Epidermal melanocyte (primary cell): Measurements from ENCODE around the gene PPARA.

Source experiments
- DNase-seq: peaks from one replicate; pipeline ENCODE4 v3.0.0; 2011; ENCODE audit warnings: low spot score; ENCODE audit not compliant: insufficient read length

The PPARA gene

DNA sequence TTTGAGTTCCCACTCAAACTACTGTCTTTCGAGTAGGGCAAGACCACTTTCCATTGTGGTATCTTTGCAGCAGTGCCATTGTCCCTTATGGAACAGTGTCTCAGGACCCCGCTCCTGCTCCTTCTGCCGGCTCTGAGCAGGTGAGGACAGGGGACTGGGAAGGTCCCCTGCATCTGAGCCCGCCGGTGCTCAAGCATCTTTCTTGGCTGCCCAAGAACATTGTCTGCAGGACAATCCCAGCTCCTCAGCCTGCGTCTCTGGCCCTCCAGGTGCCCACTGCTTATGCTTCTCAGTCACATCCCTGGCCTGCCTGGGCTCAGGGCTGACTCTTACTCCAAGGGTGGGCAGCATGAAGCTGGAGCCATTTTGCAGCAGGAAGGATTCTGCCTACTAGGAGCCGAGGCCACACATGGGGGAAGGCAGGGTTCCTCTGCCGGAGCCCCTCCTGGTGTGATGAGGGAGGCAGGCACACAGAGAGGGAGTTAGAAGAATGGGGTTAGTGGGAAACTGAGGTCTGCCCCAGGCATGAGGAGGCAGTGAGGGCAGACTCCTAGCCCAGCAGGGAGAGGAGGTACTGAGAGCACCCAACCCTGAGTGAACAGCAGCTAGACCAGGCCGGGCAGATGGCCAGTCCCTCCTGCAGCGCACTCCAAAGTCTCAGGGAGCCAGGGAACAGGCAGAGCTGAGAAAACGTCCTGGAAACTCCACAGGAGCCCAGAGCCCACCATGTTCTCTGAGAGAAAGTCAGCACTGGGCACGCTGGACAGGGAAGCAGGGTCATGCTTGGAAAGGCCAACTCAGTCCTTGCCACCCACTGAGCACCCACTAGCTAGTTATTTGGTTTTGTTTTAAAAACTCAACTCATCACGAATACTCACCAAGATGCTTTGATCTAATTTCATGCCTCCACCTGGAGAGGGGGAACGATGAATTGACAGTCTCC is 7.5 kb upstream of the PPARA start:
- no peak for DNase-seq

DNA sequence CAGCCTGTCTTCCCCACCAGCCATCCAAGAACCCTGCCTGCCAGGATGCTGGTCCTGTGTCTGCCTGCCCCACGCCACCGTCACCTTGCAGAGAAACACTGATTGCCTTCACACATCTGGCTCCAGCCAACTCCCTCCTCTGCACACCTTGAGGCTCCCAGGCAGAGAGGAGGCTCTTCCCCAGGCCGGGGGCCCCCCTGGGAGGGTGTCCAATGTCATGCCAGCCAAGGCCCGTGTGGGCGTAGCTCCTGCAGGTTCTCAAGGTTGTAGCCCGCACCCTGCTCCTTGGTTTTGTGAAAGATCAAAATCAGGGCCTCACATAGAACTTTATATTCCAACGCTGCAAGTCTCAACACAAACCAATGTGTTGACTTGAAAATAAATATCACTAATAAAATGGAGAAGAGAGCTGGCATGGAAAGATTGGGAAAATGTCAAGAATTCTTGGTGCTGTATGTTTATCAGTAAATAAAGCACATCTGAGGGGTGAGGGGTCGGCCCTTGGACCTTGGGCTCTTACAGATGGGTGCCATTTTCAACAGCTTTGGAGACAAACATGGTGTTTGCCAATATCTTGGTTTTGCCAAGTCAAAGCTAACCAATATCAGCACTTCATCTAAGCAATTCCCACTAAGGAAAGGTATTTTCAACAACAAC is 6.7 kb upstream of the PPARA start:
- DNase-seq, result no peak

DNA sequence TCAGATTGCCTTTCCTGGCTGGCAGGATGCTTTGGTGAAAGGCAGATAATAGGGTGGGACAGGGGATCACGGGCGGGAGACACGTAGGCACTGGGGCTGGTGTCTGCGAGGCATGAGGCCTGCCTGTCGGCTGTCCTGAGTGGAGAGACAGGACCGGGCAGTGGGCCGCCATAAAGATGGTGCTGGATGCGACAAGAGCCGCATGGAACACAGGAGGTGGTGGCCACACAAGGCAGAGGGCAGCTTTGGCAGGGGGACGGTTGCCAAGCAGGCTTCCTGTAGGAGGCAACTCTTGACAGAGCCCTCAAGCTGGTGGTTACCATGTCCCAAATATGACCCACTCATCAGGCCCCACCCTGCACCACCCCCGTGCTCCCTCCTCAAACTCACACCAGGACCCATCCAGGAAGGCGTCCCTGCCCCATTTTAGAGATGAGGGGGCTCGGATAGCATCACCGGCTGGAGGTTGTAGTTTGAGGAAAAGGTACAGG is 4.9 kb upstream of the PPARA start:
- no peak for DNase-seq

DNA sequence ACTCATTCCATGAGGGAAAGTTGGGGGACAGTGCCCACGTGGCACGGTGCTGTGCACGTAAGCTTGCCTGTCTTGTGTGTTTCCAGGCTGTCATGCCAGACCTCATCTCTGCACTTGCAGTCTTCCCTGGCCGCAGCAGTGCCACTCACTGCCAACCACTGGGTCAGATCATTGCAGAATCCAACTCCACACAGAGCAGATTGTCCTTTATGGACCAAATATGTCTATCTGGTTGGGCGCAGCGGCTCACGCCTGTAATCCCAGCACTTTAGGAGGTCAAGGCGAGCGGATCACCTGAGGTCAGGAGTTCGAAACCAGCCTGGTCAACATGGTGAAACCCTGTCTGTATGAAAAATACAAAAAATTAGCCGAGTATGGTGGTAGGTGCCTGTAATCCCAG is 4.4 kb upstream of the PPARA start:
- DNase-seq, result no peak

DNA sequence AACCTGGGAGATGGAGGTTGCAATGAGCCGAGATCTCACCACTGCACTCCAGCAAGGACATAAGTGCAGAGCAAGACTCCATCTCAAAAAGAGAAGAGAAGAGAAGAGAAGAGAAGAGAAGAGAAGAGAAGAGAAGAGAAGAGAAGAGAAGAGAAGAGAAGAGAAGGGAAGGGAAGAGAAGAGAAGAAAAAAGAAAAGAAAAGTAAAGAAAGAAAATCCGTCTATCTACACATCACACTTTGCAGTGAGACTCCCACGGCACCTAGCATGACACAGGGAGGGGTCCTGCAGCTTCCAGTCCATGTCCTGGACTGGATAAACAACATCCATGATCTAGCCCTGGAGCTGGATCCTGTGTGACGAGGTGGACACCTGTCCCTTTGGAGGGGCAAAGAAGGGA is 4.0 kb upstream of the PPARA start:
- DNase-seq, result no peak

DNA sequence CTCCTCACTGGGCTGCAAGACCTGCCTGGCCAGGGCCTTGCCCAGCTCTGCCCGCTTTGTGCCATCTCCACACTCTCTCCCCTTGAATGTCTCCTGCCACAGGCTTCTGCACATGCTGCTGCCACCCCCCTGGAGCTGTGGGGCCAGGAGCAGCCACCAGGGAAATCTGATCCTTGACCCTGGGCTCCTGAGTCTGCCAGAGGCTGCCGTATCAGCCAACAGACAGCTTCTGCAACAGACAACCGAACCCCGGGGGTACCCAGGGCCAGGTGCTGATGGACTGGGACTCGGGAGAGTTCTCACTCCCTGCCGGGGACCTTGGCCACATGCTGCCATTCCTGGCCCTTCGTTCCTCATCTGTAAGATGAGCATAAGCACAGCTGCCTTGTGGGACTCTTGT is 3.3 kb upstream of the PPARA start:
- peak; percentile 7 for DNase-seq

DNA sequence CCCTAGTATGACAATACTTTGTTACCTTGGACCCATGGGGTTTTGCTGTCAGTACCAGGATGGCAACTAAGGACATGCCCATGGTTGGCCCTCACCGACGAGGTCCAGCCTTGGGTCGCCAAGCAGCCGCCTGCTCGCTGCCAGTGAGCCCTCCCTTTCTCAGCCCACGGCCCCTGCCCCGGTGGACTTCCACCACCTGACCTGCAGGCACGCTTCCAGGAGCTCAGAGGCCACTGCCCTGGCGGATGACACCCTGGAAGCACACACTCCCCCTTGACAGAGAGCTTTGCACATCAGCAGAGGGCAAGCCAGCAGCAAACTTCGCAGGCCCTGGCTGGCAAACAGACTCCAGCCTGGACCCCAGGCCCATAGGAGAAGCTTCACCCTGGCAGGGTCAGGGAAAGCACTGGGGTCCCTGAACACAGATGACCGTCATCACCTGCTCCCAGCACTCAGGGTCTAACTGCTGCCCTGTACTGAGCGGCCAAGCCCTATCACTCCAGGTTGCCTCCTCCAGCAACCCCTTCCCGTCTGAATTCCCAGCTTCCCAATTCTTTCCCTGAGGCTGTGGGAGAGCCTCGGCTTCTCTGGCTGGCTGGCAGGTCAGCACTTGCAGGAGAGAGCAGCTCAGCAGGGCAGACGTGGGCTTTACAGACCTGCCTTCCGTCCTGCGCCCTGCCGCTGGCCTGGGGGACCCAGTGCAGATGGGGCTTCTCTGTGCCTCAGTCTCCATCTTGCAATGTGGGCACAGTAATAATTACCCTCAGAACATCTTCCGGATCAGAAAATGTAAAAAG is 2.7 kb upstream of the PPARA start:
- DNase-seq, result peak; percentile 8

DNA sequence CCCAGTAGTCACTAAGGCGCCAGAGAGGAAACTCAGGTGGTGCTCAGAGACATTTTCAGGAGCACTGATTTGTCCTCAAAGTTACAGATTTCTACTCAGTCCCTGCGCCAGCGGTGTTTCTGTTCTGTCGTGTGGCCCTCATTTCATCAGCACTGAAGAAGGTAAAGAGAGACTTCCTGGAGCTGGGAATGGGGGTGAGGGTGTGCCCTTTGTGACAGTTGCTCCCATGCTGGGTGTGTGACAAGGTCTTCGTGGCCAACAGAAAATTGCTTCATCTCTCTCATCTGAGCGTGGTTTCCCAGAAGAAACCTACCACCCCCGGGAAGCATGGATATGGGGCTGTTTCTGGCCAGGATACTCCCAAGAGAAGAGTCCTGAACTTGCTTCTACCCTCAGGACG is 2.0 kb upstream of the PPARA start:
- DNase-seq, result peak; percentile 10

DNA sequence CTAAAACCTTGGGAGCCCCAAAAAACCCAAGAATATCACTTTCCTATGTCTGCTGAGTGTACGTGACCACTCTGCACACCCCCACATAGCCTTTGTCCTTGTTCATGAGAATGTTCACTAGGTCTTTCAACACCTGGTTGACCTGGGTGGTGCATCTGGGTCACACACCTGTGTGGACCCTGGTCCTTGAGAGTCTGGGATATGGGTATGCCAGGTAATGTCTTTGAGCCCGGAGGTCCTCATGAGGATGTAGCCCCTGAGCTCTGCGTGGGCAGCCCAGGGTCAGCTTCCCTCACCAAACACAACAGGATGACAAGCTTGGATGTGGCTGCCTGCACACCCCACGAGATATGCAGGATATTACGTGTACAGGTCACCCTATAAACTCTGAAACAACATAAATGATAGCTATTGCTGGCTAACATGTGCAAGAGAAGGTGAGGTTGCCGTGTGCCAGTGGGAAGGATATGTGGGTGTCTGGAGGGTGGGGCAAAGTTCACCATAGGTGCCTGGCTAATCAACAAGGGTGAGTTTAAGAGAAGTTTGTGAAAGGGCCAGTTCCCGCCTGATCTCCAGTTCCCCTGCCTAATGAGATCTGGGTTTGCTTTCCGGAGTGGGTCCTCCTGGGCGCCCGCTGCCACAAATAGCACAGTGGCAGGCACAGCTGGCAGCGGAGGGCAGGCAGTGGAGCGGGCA is 1.4 kb upstream of the PPARA start:
- DNase-seq, result no peak

DNA sequence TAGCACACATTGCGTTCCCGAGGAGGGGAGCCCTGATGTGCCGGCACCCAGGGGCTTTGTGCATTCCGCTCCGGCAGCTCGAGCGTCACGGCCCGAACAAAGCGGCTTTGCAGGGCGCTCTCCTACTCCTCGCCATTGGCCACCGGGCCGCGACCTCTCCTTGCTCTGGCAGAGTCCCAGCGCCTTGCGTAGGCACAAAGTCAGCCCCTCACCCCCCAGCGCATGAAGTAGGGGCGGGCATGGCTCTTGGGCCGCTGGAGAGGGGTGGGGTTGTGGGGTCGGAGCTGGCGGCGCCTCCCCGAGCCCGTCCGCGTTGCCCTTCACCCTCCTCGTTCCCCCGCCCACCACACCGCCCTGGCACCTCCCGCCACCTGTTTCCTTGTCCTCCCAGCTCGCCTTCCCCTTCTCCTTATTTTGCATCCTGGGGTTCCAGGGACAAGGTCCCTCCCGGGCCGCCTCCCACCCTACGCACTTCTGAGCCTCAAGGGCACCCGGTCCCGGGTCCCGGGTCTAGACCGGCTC is 753 bp upstream of the PPARA start:
- no peak for DNase-seq

DNA sequence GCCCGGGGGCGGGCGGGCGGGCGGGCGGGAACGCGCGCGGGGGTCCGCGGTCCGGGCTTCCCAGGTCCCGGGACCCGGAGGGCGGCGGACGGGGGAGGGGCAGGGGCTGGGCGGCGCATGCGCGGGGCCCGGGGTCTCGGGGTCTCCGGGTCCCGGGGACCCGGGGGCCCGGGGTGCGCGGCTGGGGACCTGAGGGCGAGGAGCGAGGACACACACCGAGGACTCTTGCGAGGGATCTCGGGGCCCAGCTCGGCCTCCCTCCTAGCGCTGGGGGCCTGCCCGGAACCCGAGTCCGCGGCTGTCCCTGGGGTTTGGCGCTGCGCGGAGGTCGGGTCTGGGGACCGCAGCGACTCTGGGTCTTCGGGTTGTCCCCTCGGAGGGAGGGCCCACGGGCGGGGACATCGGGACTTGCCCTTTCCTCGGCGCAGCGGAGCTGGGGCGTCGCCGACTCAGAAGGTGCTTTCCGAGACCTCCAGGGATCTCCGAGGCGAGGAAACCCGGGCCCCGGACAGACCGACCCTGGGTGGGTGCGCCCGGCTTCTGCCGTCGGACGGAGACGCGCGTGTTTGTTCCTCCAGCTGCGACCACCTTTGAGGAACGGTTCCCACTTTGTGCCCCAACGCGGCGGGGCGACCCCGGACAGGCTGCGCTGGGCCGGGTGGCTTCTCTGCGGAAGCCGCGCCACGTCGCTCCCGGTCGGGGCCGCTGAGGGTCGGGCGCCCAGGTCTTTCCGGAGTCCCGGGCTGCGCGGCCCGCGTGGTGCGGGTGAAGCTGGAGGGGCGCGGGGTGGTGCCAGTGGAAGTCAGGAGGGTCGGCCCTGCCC is 540 bp downstream of the PPARA start:
- DNase-seq, result peak; percentile 41

DNA sequence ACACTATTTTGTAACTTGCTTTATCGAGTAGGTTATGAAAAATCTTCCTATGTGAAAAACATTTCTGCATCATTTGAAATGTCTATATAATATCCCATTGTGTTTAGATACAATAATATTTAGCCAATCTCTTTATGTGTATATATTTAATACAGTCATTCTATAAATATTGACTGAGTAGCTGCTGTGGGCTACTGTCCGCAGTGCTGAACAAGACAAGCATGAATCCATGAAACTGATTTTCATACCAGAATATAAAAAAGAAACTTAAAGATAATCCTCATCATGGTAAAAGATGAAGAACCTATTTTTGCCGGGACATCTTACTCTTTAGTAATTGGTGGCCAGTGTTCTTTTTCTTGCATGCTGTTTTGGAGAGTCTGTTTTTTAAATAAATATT is 3.6 kb downstream of the PPARA start:
- DNase-seq, result peak; percentile 5

DNA sequence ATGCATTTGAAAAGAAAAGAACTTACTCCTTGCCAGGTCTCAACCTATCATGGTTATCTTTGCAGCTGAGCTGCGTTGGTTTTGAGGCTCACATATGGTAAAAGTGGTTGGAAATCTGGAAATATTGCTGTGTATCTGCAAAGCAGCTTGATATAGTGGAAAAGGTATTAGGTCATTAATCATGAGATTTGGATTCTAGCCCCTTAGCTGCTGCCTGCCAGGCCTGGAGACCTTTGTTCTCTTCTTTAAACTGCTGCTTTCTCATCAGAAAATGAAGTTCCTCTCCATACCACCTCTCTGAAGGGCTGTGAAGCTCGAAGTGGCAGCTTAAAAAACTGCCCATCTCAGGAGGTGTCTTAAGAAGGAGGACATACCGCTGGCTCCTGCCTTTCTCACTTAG is 5.7 kb downstream of the PPARA start:
- DNase-seq, result no peak

DNA sequence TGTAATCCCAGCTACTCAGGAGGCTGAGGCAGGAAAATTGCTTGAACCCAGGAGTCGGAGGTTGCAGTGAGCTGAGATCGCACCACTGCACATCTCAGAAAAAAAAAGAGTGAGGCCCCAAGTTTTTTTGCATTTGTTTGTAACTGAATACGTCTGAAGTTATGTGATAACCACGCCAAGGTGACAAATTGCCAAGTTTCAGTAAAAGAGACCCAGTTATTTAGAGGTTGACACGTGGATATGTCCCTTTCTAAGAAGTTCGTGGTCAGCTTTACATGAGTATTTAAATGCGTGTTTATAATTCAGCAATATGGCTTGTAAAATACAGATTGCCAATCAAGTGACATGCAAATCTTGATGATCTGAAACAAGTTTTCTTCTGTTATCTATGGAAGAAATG is 8.0 kb downstream of the PPARA start:
- no peak for DNase-seq

DNA sequence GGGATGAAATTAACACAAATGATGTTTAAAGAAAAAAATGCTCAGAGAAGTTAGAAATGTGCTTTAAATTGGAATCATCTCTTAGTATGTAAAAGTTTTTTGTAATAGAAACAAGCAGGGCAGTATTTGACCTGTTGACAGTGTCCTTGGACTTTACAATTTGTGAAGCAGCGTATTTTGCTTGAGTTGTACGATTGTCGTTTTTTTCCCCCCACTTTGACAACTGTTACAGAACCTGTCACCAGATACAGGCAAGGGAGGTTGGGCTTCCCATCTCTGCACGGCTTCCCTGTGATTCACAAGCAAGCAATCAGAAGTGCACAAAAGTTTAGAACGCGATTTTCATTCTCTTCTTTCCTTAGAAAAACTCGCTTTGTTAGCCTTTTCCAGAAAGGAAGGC is 8.9 kb downstream of the PPARA start:
- no peak for DNase-seq

DNA sequence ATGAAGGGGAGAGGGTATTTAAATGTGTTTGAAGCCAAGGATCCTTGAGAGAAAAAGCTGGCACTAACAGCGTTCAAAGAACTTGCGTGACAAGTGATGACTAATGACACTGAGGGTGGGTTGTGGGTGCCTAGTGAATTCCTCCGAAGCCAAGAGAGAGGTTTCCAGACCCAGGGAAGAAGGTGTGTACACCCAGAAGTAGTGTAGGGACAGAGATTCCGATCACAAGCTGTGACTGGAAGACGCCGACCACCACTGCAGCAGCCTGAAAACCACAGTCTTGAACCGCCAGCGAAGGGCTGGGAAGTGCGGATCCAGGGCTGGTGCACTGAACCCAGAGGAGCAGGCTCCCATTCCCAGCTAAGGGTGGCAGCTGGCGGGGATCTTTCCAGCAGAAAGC is 9.5 kb downstream of the PPARA start:
- no peak for DNase-seq

DNA sequence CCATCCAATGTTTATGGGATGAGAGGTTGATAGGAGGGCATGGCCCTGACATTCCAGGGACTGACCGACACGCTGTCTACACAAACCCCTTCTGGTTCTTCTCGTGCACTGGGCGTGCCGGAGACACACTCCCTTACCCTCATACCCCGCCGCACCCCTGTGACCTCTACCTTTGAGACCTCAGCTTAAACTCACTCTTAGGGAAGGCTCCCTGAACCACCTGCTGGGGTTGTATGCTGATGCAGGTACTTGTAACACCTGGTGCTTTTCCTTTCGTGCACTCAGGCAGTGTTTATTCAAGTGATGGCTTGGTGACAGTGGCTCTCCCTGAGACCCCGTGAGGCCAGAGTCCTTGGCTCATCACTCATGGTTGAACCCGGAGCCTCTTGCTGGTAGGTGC is 12.0 kb downstream of the PPARA start:
- DNase-seq, result no peak

DNA sequence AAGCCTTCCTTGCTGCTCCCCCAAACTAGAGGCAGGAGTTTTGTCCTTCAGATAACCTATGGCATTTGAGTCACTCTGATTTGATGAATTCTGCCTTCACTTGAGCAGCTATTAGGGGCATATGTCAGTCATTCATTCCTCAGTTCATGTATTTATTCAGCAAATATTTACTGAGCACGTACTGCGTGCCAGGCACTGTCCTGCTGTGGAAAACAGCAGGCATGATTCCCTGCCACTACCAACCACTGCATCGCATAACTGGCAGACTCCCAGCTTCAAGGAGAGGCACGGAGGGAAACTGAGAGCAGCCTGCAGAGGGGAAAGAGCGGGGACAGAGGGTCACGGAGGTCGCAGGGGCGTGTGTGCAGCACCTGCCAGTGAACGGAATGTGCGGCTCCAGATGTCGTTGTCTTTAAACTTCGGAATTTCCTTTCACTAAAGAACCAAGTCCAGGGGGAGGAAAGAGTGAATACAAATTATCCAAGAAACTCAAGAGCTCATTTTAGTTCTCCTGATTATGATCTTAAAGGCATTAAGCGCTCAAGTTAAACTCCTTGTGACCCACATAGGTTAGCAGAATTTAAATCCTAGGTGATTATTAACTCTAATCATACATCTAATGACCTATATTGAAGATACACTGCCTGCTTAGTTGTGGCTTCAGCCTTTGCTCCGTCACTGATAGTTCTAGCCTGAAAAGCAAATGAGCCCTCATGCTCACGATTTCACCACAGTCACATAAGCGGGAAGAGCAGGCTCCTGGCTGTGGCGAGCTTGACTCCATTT is 12.6 kb downstream of the PPARA start:
- no peak for DNase-seq

DNA sequence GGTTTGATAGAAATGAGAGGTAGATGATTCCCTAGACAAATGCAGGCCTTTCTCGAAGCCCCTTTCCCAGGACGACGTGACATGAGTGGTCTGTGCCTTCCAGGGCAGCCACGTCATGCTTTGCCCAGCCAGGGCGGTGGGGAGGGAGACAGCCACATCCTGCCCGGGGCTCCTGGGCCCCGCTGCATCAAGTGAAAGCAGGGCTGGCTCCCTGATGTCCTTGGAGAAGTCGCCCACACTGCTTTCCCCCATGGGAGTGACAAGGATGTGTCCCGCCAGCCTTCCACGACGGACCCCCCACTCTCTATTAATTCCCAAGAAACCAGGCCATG is 13.2 kb downstream of the PPARA start:
- DNase-seq, result no peak

DNA sequence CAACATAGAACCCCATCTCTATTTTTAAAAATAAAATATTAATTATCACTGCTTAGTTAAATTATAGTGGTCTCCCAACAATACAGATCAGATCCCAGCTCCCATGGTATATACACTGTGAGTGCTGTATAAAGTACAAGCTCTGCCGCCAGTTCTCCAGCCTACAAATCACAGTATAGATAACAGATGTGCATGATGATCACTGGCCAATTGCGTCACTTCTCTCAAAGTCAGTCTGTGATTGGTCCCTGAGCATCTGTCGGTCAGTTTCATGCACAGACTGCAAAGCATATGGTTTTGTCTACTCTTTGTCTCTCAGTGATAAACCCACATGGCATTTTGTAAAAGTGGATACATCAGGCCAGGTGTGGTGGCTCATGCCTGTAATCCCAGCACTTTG is 15.7 kb downstream of the PPARA start:
- no peak for DNase-seq
